ENCODE results near the gene CDC45.

Gene CDC45

DNA sequence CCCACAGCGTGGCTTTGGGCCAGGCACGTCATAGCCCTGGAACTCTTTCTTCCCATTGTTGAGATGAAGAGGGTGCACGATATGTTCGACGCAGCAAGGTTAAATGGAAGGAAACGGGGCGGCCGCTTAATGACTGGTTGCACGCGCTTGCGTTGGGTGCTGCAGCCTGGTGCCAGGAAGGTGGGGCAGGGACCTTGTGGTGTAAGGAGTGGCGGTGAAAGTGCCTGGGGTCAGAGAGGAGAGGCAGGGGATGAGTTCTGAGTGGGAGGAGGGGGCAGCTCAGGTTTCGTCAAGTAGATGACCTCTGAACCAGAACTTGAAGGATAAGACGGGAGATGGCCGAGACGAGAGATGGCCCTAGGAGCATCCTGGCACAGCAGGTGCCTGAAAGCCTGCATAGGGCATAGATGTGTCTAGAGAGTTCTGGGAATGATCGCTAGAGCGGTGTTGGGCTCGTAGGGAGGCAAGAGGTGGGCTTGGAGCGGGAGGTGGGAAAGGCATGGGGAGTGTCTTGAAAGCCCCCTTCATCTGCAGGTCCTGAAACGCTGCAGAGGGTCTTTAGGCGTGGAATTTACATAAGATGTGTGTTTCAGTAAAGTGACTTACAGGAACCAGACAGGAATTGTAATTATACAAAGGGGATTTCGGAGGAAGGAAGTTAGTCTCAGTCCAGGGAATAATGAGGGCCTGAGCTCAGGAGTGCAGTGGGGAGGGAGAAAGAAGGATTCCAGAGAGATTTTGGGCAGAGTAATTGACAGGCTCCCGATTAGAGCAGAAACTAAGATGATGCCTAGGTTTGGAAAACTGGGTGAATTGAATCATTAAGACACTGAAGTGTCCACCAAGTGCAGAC, 87.7 kb downstream of the CDC45 start:
- TF ChIP-seq CTCF (IDR thresholded peaks at IDR 0.05; ENCODE audit: borderline replicate concordance, insufficient read depth, low read depth, low read length) = no peak
- no peak overlapping the region for H3K4me3 ChIP-seq (ENCODE audit: low read depth, low read length)

GRCh38 chr22:19568337-19569275, 88.9 kb downstream of the CDC45 start:
- no peak overlapping the region for H3K4me3 ChIP-seq (ENCODE audit: low read depth, low read length)
- no peak for TF ChIP-seq CTCF (IDR thresholded peaks at IDR 0.05; ENCODE audit: borderline replicate concordance, insufficient read depth, low read depth, low read length)

DNA sequence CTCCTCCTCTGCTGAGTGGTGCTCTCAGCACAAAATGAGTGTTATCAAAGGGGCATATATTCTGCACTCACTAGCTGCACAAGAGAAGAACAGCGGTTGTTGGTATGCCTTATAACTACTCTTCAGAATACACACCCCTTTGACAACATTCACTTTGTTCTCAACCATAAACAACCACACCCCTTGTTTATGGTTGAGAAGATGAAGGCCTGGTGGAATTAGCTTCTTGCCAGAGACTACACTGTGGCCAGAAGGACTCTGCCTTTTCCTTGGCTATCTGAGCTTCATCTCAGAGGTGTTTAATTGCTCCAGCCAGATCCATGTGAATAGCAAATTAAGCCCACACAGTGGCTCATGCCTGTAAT, 89.5 kb downstream of the CDC45 start:
- no peak for TF ChIP-seq CTCF (IDR thresholded peaks at IDR 0.05; ENCODE audit: borderline replicate concordance, insufficient read depth, low read depth, low read length)
- H3K4me3 ChIP-seq (ENCODE audit: low read depth, low read length) = no peak overlapping the region

- H3K4me3 ChIP-seq (ENCODE audit: low read depth, low read length) = no peak overlapping the region
- TF ChIP-seq CTCF (IDR thresholded peaks at IDR 0.05; ENCODE audit: borderline replicate concordance, insufficient read depth, low read depth, low read length) = no peak
Observed at GRCh38 chr22:19569976-19570375, 90.3 kb downstream of the CDC45 start.

All from GM12875 (cell line).